GM18951 (cell line): Measurements from ENCODE around the gene AK4.

ENCODE experiments used
- POLR2A ChIP-seq: IDR thresholded peaks from 4 replicates; pipeline ENCODE4 v1.6.1; 2011; ENCODE audit warnings: mild to moderate bottlenecking; ENCODE audit not compliant: insufficient read length, insufficient read depth; ENCODE audit errors: extremely low read depth
- in situ Hi-C: fragments of 300-500 bp; cut with MboI; formaldehyde crosslinking; loops from one replicate; pipeline ENCODE4 v1.12.0; 2022; ENCODE audit warnings: low sequenced_read_pairs, mixed read lengths, inconsistent platforms; ENCODE audit not compliant: unreplicated experiment

The AK4 gene

DNA sequence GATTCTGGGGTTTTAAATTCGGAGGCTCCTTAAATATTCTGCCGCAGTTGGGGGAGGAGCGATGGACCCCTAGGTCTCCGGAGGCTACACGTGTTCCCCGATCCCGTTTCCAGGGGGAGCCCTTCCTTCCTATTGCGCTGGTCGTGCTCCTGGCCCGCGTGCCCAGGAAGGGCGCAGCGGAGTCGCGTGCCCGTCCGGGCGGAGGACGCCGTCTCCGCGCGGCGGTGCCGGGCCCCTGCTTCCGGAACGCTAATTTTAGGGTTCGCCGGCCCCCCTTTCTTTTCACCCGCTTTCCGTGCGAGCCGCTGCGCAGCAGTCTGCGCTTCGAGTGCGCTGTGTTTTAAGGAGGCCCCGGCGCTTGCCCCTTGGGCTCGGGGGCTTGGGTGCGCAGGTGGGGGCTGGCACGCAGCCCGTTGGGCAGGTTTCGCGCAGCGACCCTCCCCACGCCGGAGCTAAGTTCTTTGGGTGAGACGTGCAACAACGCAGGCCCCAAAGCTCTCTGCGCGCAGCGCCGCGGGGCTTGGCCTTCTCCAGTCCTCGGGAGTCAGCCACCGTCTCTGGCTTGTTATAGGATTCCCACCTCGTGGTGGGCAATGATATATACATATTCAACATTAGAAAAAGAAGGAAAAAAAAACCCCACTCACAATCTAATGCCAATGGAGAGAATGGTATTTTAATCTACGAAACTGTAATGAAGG is 117.8 kb downstream of the AK4 start:
- peak; percentile 14 for TF ChIP-seq POLR2A
- in situ Hi-C loops: no loop called here

DNA sequence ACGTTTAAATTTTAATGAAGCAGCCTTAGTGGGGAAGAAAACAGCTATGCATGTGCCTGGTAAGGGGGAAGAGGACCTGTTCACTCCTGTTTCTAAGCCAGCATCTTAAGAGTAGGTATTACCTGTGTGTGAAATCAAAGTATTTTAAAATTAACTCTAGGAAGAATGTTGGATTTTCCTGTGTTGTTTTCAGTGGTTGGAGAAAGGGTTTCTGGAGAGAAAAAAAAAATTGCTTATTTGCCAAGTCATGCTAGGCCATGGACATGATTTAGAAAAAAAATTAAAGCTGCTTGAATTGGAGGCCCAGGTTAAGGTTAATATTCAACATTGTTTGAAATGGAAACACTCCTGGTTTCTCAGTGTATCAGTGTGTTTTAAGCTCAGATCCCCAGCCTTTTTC is 118.5 kb downstream of the AK4 start:
- in situ Hi-C loops: no loop called here
- no peak for TF ChIP-seq POLR2A

DNA sequence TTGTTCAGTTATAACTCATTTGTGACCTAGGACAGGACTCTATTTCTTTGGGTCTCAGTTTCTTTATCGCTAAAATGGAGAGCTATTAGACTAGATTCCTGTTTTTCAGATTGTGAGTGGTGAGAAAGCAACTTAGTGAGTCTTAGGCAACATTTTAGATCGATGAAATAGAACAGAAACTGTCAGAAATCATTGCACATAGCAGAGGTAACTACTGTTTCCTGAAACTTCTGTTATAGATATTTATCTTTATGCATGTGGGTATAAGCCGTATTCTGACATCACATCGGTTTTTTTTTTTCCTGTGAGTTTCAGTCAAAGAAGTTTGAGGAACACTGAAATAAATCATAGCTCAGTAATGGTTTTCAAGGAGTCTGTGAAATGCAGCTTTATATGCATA is 119.3 kb downstream of the AK4 start:
- no peak for TF ChIP-seq POLR2A
- in situ Hi-C loops: no loop called here

DNA sequence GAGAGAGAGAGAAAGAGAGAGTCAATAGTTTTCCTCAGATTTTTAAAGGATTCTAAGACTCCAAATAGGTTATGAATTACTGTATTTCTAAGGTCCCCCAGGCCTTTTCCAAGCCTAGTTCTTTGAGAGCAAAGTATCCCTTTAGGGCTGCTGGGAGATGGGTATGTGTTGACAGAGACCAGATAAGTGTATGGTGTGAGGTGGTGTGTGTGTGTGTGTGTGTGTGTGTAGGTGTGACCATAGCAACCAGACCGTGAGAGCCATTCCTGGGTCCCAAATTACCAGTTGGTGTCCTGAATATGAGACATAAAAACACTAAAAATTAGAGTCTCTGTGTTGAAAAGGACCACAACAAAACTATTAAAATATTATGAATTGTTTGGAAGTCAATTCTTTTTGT is 119.7 kb downstream of the AK4 start:
- in situ Hi-C loops: no loop called here
- TF ChIP-seq POLR2A: no peak

DNA sequence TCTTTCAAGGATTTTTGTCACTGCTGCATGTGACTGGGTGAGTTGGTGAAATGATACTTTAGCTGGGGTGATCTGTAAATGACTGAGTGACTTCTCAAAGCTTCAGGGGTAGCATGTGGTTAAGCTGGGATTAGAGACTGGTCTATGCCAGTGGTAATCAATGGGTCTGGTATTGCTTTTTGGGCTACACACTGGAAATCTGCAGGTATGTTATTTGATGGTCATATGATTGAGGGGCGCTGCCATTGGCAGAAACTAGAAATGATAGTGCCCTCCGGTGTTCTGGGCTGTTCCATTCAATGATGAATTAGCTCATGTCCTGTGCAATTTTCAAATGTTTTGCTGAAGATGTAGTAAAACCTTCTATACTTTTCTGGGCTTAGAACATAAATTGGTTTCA is 121.6 kb downstream of the AK4 start:
- no peak for TF ChIP-seq POLR2A
- in situ Hi-C loops: no loop called here

DNA sequence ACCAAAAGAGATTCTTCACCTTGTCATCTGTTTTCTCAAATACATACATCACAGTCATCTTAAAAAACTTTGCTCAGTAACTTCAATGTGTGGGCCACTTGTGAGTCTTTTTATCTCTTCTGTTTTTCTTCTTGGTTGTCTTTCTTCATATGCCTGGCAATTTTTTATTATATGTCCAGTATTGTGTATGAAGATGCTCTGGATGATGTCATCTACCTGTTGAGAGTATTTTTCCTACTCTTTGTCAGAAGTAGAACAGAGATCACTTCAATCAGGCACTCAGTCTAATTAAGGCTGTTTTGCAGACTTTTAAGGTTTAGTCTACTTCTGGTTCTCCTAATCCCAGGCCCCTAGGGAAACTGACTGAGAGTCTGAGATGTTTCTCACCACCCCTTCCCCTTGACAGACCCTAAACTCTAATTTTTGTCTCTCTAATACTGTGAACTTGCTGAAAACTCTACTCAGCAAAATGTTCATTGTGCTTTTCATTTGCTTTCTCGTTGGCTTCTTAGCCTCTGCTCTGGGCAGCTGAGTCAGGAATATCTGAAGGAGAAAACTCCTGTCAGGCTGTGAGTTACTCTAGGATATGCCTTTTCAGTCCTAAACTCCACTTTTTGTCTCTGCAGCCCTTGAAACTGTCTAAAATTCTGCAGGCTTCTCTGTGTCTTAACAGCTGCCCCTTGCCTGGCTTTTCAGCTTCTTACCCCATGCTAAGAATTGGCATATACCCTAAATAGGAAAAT is 128.4 kb downstream of the AK4 start:
- no peak for TF ChIP-seq POLR2A
- in situ Hi-C loops: no loop called here

DNA sequence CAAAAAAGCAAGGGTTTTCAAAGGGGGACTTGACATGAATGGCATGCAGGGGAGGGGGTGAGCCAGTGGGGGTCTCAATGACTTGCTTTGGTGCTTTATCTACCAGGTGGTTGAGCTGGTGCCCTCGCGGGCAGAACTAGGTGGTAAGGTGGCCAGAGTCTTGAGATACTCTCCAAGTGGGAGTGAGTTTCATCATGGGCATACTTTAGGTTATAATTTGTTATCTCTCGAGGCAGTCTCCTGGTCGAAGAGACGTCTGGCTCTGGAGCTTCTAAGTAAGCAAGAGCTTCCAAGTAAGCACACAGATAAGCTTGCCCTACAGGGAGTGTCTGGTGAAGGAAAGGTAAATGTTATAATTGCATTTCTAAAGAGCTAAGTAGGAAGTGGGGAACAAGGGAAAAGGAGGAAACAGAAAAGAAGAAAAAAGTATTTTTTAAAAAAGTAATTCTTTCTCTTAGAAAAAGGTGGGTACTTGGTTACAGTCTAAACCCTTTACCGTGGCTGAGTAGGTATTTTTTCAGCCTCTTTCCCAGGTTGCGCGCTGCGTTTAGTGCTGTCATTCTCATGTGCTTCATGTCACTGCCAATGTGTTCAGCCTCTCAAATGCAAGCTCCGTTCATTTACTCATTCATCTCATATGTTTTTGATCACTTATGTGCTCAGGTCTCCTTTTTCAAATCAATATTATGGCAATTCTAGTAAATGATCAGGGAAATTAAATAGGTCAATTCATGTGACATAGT is 129.8 kb downstream of the AK4 start:
- TF ChIP-seq POLR2A: no peak

DNA sequence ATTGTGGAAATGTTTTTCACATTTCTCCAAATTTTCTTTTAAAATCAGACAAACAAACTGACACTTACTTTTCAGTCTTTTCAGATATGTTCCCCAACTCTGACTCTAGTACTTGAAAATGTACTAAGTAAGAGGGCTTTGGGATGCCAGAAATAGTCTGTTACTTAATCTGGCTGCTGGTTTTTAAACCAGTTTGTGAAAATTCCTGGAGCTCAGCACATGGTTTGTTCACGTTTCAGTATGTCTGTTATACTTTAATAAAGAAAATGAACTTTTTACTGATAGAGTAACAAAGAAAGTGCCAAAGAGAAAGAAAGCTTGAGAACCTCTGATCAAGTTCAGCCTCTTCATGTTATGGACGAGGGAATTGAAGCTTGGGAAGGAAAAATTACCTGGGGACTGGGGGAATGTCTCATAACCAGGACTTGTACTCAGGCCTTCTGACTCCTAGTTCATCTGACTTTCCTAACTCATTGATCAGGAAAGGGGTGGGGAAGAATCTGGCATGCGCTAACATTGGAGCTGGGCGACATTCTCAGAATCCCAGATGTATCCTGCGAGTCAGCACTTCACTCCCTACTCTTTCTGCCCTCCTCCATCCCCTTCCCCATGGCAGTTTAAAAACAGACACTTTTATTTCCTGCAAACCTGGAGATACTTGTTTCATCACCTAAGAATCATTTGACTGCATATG is 130.5 kb downstream of the AK4 start:
- in situ Hi-C loops: no loop called here
- TF ChIP-seq POLR2A: no peak

More for the DNA sequence above, 129.8 kb downstream of the AK4 start:
- in situ Hi-C loops: no loop called here

DNA sequence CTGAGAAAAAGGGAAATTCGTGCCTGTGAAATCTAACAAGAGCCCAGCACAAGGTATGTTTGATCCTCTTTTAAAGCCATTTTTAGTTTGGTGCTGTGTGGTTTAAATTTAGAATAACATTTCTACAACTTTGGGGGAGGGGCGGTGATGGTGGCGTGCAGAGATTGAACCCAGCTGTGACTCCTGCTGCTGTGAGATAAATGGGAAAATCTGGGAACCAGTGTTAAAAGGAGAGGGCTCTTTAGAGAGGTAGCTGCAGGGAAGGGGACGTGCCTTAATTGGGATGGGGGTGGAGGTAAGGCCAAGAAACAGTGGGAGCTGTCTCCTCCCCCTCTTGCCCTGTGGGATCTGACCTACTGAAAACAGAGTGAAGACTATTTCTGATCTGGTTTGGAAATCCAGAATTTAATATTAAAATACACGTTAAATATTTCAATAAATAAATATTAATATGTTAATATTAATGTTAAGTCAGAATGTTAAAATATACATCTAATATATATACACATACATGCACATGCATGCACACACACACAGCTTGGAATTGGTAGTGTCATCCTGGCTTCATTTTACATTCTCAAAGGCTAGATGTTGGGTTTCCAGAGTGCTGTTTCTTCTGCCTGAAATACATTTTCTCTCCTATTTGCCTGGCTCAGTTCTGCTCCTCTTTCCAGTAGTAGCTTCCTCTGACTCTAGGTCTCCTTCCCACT is 131.2 kb downstream of the AK4 start:
- in situ Hi-C loops: no loop called here

More for the DNA sequence above, 131.2 kb downstream of the AK4 start:
- no peak for TF ChIP-seq POLR2A
